Stimulated activated CD8-positive, alpha-beta memory T cell treated with anti-CD3 and anti-CD28 coated beads, Interleukin-12 subunit alpha, Interleukin-12 subunit beta, amount 100 ng/mL, for 4 hours (primary cell): Measurements from ENCODE around the gene SEC31B.

Experiments used
- DNase-seq: peaks from one replicate; pipeline ENCODE4 v3.0.0-alpha.2; 2020; ENCODE audit warnings: low read depth

The SEC31B gene

GRCh38 chr10:100490531-100490930 lies 29.1 kb downstream of the SEC31B start:
- no peak for DNase-seq

DNA sequence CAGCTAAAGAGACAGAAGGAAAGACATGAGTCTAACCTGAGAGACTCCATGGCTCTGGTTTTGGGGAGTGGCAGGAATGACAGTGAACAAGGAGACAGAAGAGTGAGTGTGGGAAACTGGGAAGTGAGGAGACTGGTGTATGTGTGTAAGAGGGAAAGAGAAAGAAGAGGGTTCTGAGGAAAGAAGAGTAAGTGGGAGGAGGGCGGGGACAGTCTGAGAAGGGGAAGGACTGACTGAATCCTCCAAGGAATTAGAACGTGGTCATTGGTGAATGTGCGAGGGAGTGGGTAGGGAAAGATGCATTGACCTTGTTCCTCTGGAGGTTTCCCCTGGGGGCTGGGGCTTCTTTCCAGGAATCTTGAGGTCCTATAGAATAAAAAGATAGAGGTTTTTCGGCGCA lies 30.3 kb downstream of the SEC31B start:
- no peak for DNase-seq

DNA sequence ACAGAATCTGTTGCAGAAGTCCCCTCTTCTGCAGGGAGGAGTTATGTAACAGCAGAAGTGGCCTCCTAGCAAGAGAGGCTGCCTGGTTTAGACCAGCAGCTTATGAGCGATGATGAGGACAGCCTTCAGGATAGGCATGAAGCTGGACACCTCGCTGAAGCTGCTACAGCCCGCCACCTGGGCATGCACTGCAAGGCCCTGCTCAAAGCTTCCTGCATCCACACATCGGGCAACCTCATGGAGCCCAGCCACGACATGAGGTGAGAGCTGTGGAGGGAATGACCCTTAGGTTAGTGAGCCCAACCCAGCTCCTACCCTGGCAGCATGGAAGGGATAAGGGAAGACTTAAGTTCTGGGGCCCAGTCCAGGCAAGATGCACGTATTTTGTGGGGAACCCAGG lies 32.1 kb downstream of the SEC31B start:
- no peak for DNase-seq

DNA sequence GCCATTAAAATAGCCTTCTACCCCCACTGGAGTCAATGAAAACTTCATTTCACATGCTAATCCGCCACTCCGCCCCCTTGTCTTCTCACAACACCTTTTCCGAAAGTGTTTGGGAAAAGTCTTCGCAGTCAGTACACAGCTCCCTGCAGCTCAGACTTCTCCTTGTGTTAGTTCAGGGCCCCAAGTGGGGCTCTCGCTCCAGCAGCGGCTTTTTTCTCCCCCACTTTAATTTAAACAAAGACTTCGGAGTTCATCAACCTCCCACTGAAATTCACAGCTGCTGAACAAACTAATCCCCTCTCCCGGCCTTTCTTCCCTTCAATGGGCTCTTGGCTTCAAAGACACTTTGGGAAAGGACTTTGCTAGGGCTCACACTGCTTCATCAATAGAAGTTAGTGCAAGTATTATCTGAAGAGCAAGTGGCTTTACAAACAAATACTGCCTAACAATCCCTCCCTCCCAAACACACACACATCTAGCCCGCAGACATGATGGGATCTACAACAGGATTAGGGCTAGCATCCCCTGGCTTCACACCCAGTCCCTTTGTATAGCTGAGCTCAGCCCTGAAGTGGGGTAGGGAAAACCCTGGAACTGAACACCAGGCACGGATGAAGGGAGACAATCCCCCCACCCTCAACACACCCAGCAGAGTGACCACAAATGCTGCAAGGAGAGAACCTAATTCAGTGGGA lies 33.7 kb downstream of the SEC31B start:
- DNase-seq: no peak

- no peak for DNase-seq
These were observed 34.3 kb downstream of the SEC31B start for GRCh38 chr10:100485366-100485765.

DNA sequence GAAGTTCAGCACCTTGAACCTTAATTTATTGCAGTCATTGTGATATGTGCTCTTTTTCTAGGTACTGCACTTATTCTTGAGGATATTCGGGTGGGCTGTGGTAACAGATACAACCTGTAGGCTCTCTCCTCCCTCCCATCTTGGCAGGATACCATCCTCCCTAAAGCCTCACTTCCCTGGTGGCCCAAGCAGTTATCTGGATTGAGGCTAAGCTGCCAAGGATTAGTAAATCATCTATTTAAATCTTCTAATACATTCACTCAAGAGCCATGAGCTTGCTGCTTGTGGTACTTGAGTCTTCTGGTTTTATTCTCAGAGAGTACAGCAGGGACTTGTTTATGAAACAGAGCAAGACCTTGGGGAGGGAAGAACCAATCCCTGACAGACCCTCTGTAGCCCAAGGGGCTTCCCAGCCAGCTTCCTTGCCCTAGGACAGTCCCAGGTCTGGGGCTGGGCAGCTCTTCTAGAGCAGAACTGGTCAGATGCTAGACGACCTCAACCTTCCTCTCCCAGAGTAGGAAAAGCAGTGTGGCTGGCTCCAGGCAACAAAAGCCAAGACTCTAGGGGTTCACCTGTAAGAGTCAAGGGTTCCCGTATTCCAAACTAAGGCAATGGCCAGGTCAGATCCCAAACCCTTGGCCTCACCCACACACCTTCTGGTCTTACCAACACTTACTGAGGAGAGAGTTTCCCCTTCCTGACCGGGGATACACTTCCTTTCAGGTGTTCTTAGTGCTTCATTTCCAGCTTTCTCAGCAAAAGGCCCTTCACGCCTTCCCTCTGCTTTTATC lies 35.6 kb downstream of the SEC31B start:
- DNase-seq: no peak

- no peak for DNase-seq
These were observed 36.9 kb downstream of the SEC31B start for GRCh38 chr10:100482834-100483185.

GRCh38 chr10:100482181-100482833 lies 37.4 kb downstream of the SEC31B start:
- peak; percentile 41 for DNase-seq

DNA sequence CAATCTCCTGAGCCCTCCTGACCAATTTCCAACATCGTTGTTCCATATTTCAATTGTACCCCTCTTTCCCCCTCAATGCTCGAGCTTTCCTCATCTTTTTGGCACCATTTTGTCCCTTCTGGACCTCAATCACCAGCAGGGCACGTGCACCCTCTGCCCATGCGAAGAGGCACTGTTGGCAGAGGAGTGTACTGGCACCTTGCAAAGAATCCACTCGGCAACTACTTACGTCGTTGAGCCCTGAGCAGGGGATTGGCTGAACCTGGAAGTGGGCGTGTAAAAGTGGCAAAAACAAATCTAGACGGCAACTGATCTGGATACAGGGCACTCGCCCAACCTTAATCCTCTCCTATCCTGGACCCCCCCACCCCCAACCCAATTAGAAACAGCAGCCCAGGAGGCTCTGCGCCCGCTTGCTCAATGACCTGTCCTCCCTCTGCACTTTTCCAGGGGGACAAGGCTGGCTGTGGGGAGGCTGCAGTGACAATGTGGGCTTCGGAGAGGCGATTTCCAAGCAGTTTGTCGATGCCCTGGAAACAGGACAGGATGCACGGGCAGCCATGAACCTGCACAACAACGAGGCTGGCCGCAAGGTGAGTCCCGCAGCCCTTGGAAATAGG lies 38.1 kb downstream of the SEC31B start:
- peak; percentile 80 for DNase-seq

GRCh38 chr10:100480002-100480401 lies 39.7 kb downstream of the SEC31B start:
- DNase-seq: no peak

- no peak for DNase-seq
These were observed 40.6 kb downstream of the SEC31B start for GRCh38 chr10:100479037-100479436.

DNA sequence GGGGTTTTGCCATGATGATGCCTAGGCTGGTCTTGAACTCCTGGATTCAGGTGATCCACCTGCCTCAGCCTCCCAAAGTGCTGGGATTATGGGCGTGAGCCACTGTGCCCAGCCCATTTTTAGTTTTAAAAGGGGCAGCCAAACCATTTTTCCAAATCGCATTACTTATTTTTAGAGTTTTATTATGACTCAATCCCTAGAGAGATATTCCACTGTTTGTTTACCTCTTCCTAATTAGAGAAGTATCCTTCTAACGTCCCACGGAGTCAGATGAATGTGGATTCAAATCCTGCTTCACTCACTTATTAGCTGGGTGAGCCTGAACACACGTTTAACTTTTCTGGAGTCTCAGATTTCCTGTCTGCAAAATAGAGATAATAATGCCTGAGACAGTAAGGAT lies 41.7 kb downstream of the SEC31B start:
- no peak for DNase-seq

GRCh38 chr10:100470367-100470766 lies 49.3 kb downstream of the SEC31B start:
- no peak for DNase-seq

GRCh38 chr10:100469756-100470155 lies 49.9 kb downstream of the SEC31B start:
- DNase-seq: no peak

DNA sequence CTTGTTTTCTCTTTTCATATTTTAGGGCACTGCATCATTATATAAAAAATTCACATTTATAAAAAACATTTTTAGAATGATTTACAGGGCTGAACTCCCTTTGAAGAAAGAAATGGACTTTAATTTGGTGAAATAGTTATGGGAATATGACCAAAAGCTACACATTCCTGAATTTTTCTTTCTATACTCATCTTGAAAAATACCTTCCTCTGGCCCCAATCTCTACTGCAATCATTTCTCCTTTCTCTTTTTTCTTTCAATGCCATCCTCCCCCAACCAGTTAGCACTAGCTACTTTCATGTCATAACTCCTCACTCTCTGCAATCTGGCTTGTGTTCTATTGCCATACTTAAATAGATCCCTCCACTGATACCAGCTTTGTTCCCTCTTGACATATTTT lies 50.7 kb downstream of the SEC31B start:
- no peak for DNase-seq

GRCh38 chr10:100468322-100468721 lies 51.3 kb downstream of the SEC31B start:
- no peak for DNase-seq

GRCh38 chr10:100462709-100463108 lies 57.0 kb downstream of the SEC31B start, which contains the start of gene WNT8B:
Gene WNT8B (plus strand): TSS chr10:100463009. CDS start chr10:100463169, 160 bp downstream.
- DNase-seq: no peak

- no peak for DNase-seq
These were observed 70.7 kb downstream of the SEC31B start for GRCh38 chr10:100448951-100449350.

DNA sequence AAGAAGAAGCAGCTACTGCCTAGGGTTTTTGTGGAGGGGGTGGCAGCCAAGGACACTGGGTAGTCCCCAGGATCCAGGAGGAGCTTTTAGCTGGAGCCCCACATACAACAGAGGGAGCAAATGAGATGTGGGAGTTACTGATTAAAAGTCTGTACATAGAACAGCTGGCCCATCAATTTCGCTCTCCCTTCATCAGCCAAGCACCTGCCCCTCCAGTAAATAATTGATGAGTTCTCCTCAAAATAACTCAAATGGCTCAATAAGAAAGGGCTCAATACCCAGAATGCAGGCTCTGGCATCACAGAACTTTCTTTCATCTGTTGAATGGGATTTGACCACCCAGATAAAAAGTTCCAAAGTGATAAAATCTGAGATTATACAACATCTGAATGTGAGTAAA lies 72.0 kb downstream of the SEC31B start:
- DNase-seq: no peak

- DNase-seq: no peak
These were observed 73.4 kb downstream of the SEC31B start for GRCh38 chr10:100446130-100446761.

DNA sequence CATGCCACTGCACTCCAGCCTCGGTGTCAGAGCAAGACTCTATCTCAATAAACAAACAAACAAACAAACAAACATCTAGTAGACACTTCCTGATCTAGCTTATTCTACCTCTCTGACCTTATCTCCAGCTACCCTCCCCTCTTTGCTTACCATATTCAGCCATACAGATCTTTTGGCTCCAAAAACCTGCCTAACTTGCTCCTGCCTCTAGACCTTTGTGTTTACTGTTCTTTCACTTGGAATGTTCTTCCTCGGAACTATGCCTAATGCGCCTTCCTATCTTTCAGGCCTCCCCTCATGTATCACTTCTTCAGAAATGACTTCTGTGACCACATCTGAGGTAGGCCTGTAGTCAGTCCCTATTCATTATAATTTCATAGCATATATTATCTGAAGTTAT lies 77.1 kb downstream of the SEC31B start:
- DNase-seq: no peak

GRCh38 chr10:100438674-100439315 lies 80.9 kb downstream of the SEC31B start:
- DNase-seq: no peak
